Stomach (tissue), 4 donors: ENCODE results near the gene ST6GALNAC6.

Experiments used
- EP300 ChIP-seq: sonication (generic); formaldehyde crosslinking; IDR thresholded peaks from one replicate; pipeline ENCODE4 v1.6.1; 2017; ENCODE audit warnings: antibody characterized with exemption
- POLR2A ChIP-seq, 4 donors: fragments of 450-650 bp; IDR thresholded peaks; one replicate each; pipeline ENCODE4 v1.6.1; 2016; ENCODE audit warnings: antibody characterized with exemption in 4 of 4, control low read depth in 2 of 4, mild to moderate bottlenecking in 1 of 4, moderate library complexity in 1 of 4
- POLR2AphosphoS5 ChIP-seq, 3 donors: sonication (generic); formaldehyde crosslinking; IDR thresholded peaks; one replicate each; pipeline ENCODE4 v1.6.1; 2016; ENCODE audit warnings: antibody characterized with exemption in 3 of 3
- TF ChIP-seq, protein P1 (sequence below), 7 experiments: fragments of 450-650 bp in 4 of 7; fragments of 200-600 bp in 3 of 7; sonication (generic) in 3 of 7; IDR thresholded peaks; one replicate each; pipeline ENCODE4 v1.5.1; 2016 to 2019; ENCODE audit warnings: antibody characterized with exemption in 7 of 7, control low read depth in 2 of 7, mild to moderate bottlenecking in 1 of 7

DNA sequence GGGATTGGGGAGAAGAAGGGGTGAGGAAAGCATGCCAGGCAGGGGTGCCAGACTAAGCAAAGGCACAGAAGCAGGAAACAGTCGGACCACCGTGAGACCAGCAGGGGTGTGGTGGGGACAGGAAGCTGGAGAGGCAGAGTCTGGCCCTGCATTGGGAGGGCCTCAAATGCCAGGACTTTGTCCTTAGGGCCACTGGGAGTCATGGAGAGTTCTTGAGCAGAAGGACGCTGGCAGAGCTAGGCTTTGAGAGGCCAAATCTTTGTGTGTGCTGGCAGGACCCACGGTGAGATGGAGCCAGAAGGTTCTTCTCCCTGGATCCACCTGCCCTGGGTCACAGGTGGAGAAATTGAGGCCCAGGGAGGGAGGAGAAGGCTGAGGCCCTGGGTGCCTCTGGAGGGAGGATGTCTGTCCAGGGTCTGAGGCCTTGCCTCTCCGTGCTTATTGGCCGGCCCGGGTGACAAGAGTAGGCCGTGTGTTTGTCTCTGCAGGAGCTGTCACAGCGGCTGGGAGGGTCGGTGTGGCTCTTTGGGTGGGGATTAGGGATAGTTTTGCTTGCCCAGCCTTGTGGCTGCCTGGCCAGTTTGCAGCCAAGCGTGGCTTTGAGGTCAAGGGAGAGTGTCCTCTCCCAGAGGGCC is 43.2 kb downstream of the ST6GALNAC6 start:
- TF ChIP-seq, protein P1, sequence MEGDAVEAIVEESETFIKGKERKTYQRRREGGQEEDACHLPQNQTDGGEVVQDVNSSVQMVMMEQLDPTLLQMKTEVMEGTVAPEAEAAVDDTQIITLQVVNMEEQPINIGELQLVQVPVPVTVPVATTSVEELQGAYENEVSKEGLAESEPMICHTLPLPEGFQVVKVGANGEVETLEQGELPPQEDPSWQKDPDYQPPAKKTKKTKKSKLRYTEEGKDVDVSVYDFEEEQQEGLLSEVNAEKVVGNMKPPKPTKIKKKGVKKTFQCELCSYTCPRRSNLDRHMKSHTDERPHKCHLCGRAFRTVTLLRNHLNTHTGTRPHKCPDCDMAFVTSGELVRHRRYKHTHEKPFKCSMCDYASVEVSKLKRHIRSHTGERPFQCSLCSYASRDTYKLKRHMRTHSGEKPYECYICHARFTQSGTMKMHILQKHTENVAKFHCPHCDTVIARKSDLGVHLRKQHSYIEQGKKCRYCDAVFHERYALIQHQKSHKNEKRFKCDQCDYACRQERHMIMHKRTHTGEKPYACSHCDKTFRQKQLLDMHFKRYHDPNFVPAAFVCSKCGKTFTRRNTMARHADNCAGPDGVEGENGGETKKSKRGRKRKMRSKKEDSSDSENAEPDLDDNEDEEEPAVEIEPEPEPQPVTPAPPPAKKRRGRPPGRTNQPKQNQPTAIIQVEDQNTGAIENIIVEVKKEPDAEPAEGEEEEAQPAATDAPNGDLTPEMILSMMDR (IDR thresholded peaks at IDR 0.05) = no peak
- TF ChIP-seq EP300 = no peak
- no peak for TF ChIP-seq POLR2A (IDR thresholded peaks at IDR 0.05)
- TF ChIP-seq POLR2AphosphoS5 (IDR thresholded peaks at IDR 0.05) = no peak
